Amniotic epithelial cell (primary cell): ENCODE data around the gene CEP78.
A peak's percentile ranks its signal among the peaks of the same experiment; 100 is the strongest.

ENCODE experiments used
- DNase-seq: peaks from one replicate; pipeline ENCODE4 v3.0.0-alpha.2; 2010; ENCODE audit warnings: low read depth

Gene CEP78

DNA sequence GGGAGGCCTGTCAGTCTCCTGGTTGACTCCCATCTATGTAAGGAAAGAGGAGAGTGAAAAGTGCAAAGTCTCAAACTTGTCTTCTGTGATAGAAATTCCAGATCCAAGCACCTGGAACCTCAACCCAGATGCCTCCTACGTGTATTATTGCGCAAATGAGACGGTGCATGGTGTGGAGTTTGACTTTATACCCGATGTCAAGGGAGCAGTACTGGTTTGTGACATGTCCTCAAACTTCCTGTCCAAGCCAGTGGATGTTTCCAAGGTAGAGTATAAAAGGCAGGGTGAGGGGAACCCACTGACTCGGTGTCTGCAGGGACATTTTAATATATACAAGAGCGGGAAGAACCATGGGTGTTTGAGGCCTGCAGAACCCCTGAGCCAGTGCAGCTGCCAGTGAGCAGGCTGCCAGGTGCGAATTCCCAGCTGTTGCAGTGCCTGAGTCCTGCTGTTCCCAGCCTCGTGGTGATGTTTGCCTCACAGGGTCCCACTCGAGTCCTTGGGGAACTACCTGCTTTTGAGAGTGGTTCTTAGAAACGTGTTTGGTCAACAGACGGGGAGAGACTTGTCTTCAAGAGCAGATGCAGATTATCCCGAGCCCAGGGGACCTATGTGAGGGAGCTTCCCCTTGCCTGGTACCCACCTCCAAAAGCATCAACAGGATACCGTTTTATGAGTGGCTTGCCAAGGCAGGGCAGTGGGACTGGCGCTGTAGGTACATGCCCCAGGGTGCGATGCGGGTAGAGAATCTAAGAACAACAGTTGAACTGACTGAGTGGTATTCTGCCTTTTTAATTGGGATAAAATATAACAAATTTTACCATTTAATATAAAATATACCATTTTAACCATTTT is 70.6 kb downstream of the CEP78 start:
- DNase-seq, result no peak

DNA sequence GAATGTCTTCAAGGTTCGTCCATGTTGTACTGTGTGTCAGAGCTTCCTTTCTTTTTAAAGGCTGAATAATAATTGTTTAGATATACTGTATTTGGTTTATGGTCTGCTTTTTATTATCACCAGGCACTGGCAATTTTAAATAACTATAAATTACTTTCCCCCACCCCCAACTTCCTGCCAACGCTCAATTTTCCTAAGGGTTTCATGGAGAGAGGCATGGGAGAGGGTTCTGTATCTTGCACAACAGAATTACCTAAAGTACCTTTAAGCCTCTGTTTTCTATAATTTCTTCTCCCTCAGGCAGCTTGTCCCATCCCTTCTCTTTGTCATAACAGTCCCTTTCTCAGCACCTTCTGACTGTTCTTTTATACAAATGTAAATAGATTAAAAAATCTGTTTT is 71.5 kb downstream of the CEP78 start:
- no peak for DNase-seq

- DNase-seq, result no peak
Measured at GRCh38 chr9:78309066-78309465, 73.2 kb downstream of the CEP78 start.

DNA sequence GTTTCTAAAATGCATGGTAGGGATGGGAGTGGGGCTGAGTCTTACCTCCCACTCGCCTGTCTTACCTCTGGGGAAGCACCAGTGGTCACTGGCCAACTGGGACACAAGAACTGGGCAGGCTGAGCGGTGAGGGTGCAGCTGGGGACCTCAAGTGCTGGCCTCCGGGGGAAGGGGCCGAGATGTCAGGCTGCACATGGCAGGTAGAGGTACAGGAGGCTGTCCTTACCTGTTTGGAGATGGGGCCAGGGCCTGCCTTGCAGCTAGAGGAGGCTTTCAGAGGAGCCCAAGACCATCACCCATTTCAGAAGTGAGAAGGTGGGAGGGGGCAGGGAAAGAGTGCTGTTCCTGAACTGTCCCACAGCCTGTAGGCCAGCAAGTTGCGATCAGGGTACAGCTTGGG is 75.2 kb downstream of the CEP78 start:
- DNase-seq, result no peak

- no peak for DNase-seq
Measured at GRCh38 chr9:78311886-78312524, 76.1 kb downstream of the CEP78 start.

- DNase-seq, result no peak
Measured at GRCh38 chr9:78314550-78314949, 78.7 kb downstream of the CEP78 start.

DNA sequence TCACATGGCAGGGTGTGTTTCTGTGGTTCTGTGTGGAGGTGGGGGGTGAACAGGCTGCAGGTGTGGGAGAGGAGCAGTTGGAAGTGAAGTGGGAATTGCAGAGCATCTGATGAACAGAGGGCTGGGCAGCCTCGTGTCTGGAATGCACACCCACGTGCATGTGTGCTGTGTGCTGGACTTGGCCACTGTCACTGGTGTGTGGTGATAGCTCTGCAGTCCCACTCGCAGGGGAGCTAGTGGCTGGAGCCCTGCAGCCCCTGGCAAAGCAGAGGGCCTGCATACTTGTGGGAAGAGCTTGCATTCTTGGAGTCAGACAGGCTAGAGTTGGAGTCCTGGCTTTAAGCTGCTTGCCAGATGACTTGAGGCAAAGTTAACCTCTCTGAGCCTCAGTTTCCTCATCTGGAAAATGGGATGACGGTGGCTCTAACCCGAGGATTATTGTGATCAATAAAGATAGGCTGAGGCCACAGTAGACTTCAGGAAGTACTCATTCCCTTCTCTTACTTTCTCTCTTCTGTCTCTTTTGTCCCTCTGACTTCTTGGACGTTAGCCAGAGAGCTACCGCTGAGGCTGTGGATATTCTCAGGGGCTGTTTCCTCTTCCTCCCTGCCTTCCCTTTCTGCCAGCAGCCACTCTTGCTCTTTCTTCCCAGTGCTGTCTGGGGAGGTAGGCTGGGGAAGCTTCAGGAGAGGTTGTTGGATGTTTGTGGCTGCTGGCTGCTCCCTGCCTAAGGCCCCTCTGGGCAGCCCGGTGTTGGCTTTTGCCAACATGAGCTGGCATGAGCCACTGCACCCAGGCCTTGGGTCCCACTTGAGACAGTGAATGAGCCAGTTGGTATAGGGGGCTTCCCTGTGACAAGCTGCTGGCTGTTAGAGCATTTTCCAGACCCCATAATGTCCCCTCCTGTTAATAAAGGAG is 79.3 kb downstream of the CEP78 start:
- peak; percentile 39 for DNase-seq

GRCh38 chr9:78316166-78316892 is 80.5 kb downstream of the CEP78 start:
- DNase-seq, result no peak

DNA sequence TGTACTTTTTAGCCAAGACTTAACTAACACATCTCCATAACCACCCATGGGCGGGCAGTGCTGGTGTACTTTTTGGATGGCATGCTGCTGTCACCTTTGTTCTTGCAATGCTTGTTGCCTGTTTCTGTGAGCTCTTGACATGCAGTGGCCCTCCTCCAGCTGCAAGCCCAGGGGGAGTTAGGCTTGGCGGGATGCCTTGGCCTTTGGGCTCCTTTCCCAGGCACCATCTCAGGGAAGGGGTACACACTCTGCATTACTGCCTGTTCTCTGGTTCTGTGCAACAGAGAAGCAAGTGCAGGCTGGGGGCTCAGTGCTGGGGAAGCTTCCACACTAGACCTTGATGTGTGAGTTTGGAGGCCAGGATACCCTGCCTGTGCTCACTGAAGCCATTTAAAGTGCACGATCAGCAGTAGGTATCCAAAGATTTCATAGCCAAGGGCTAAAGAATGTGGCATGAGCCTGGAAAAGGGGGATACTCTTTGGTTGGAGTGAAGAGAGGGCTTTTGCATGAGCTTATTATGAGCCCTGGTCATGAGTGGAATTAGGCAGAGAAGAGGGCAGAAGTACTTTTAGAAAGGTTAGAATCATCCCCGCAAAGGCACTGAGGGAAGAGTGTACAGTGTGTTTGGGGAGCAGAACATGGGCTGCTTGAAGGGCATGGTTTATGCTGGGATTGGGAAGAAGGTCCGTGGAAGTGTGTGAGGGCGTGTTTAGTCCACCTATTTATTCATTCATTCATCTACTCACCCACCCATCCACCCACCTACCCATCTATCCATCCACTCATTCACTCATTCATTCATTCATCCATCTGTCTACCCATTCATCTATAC is 83.5 kb downstream of the CEP78 start:
- no peak for DNase-seq

GRCh38 chr9:78320030-78320693 is 84.3 kb downstream of the CEP78 start:
- DNase-seq, result no peak

DNA sequence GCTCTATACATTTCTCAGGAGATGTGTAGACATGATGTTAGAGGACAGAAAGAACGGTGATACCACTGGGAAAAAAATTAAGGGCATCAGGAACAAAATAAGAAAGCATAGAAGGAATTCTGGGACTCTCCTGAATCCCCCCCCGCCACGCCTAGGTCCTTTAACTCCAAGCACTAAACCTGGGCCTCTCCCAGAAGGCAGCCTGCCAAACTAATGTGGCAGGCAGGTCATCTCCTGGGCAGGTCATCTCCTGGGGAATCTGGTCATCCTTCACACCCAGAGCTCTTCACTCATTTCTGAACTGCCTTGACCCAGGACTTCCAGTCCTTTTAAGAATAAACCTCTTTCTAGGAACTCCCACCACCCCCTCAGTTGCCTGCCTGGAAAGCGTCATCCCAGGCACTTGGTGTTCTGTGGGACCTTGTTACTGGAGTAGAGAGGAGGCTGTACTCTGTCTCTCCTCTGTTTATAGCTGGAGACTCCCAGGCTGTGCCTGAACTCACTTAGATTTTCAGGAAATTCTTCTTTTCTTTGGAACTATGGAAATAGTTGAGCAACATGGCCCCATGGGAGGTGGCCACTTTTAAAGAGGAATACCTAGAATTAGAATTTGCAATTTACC is 85.1 kb downstream of the CEP78 start:
- DNase-seq, result peak; percentile 14

DNA sequence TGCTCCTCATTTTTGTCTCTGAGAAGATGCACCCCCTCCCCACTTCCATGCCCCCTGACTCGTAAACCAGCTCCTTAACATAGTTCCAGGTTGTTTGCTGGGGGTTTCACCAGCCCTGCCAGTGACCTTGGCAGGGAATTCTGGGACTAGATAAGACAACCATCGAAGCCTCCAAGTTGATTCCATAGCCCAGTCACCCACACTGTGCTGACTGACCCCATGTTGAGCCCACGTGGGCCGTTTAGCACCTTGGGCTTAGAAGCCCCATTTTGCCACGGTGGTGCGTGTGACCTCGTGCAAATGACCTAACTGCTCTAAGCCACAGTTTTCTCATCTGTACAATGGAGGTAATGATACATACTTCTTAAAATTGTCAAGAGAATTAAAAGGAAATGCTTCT is 85.6 kb downstream of the CEP78 start:
- DNase-seq, result no peak

DNA sequence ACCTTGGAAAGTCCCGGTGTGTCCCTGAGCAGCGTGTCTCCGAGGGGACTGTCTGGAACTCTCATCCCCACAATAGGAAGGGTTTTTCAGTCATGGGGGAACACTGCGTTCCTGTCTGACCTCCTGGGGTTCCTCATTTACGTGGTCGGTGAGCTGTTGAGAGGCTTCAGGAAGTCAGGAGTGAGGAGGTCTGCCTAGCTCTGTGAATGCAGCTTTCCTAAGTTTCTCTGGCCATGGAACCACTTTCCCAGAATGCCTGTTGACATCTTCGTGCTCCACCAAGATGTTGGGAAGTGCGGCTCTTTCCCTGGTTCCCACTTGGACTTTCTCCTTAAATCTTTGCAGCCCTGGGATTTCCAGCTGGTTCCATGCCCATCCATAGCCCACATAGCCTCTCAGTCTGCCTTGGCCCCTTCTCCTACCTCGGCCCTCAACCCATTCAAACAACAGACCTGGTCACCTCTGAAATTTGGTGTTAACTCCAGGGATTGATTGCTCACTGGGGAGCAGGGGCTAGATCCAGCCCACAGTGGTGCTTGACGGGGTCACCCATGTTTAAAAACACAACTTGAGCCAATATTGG is 88.3 kb downstream of the CEP78 start:
- no peak for DNase-seq

GRCh38 chr9:78324682-78325081 is 88.8 kb downstream of the CEP78 start:
- DNase-seq, result no peak

- DNase-seq, result peak; percentile 63
Measured at GRCh38 chr9:78325343-78325742, 89.5 kb downstream of the CEP78 start.

DNA sequence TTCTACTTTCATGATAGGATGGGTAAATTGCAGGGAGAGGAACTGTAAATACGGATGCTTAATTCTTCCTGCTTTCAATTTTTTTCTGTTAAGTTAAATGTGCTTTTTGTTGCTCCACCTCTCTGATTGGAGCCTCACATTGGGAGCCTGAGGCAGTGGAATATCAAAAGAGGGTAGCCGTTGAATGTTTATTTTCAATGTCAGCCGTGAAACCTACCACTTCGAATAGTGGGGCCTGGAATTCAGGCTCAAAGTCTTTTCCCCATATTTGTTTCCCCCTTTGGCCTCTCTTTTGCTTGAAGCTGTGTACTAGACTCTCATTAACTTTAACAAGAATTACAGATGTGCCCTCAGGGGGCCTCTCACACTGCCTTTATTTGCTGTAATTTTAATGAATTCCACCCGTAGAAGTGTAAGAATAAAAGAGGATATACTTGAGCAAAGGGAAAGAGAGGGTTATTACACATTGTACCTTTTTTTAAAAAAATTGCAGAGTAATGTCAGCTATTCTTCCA is 90.0 kb downstream of the CEP78 start:
- DNase-seq, result no peak

DNA sequence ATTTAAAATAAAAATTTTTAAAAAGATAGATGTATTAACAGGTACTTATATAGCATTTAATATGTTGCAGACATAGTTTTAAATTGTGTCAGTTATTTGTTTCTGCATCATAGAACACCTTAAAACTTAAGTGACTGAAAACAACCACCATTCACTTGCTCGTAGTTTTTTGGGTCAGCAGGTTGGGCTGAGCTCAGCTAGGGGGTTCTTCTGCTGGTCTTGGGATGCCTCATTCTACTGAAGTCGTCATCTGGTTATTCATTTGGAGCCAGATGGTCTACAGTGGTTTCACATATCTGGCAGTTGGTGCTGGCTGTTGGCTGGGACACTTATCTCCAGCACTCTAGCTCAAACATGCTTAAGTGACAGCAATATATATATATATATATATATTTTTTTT is 90.7 kb downstream of the CEP78 start:
- DNase-seq, result no peak
